ENCODE measurements around the gene CYTH2. TPM values are rescaled to one million over a fixed set of nuclear protein-coding genes. Genes with fewer than 3 reads are reported as not detected.

The CYTH2 gene
- total RNA-seq, 1 experiment from 2014 or later: 72.6 TPM

- TF ChIP-seq, protein P1, sequence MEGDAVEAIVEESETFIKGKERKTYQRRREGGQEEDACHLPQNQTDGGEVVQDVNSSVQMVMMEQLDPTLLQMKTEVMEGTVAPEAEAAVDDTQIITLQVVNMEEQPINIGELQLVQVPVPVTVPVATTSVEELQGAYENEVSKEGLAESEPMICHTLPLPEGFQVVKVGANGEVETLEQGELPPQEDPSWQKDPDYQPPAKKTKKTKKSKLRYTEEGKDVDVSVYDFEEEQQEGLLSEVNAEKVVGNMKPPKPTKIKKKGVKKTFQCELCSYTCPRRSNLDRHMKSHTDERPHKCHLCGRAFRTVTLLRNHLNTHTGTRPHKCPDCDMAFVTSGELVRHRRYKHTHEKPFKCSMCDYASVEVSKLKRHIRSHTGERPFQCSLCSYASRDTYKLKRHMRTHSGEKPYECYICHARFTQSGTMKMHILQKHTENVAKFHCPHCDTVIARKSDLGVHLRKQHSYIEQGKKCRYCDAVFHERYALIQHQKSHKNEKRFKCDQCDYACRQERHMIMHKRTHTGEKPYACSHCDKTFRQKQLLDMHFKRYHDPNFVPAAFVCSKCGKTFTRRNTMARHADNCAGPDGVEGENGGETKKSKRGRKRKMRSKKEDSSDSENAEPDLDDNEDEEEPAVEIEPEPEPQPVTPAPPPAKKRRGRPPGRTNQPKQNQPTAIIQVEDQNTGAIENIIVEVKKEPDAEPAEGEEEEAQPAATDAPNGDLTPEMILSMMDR (IDR thresholded peaks at IDR 0.05): no peak
- TF ChIP-seq ZNF121 (CRISPR knock-in tag; IDR thresholded peaks at IDR 0.05) (no peak), HMGA2 (CRISPR knock-in tag; IDR thresholded peaks at IDR 0.05) (no peak), ZNF138 (CRISPR knock-in tag; conservative IDR thresholded peaks at IDR 0.05) (no peak), IRF2 (CRISPR knock-in tag; IDR thresholded peaks at IDR 0.05; ENCODE audit: borderline replicate concordance, low read depth) (no peak), FOXK1 (CRISPR knock-in tag; IDR thresholded peaks at IDR 0.05) (0 out of 2 replicates have a peak, but pooled peaks have one; percentile 31), KAT7 (CRISPR knock-in tag; IDR thresholded peaks at IDR 0.05; ENCODE audit: borderline replicate concordance) (0 out of 2 replicates have a peak, but pooled peaks have one; percentile 8), EMX1 (CRISPR knock-in tag; IDR thresholded peaks at IDR 0.05) (0 out of 2 replicates have a peak, but pooled peaks have one; percentile 58), MXD4 (CRISPR knock-in tag; IDR thresholded peaks at IDR 0.05; ENCODE audit: borderline replicate concordance) (no peak), ZNF396 (CRISPR knock-in tag; IDR thresholded peaks at IDR 0.05; ENCODE audit: borderline replicate concordance) (no peak)
- TF ChIP-seq, protein P2, sequence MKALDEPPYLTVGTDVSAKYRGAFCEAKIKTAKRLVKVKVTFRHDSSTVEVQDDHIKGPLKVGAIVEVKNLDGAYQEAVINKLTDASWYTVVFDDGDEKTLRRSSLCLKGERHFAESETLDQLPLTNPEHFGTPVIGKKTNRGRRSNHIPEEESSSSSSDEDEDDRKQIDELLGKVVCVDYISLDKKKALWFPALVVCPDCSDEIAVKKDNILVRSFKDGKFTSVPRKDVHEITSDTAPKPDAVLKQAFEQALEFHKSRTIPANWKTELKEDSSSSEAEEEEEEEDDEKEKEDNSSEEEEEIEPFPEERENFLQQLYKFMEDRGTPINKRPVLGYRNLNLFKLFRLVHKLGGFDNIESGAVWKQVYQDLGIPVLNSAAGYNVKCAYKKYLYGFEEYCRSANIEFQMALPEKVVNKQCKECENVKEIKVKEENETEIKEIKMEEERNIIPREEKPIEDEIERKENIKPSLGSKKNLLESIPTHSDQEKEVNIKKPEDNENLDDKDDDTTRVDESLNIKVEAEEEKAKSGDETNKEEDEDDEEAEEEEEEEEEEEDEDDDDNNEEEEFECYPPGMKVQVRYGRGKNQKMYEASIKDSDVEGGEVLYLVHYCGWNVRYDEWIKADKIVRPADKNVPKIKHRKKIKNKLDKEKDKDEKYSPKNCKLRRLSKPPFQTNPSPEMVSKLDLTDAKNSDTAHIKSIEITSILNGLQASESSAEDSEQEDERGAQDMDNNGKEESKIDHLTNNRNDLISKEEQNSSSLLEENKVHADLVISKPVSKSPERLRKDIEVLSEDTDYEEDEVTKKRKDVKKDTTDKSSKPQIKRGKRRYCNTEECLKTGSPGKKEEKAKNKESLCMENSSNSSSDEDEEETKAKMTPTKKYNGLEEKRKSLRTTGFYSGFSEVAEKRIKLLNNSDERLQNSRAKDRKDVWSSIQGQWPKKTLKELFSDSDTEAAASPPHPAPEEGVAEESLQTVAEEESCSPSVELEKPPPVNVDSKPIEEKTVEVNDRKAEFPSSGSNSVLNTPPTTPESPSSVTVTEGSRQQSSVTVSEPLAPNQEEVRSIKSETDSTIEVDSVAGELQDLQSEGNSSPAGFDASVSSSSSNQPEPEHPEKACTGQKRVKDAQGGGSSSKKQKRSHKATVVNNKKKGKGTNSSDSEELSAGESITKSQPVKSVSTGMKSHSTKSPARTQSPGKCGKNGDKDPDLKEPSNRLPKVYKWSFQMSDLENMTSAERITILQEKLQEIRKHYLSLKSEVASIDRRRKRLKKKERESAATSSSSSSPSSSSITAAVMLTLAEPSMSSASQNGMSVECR (CRISPR knock-in tag; IDR thresholded peaks at IDR 0.05; ENCODE audit: borderline replicate concordance): 0 out of 2 replicates have a peak, but pooled peaks have one; percentile 30
- TF ChIP-seq, protein P3, sequence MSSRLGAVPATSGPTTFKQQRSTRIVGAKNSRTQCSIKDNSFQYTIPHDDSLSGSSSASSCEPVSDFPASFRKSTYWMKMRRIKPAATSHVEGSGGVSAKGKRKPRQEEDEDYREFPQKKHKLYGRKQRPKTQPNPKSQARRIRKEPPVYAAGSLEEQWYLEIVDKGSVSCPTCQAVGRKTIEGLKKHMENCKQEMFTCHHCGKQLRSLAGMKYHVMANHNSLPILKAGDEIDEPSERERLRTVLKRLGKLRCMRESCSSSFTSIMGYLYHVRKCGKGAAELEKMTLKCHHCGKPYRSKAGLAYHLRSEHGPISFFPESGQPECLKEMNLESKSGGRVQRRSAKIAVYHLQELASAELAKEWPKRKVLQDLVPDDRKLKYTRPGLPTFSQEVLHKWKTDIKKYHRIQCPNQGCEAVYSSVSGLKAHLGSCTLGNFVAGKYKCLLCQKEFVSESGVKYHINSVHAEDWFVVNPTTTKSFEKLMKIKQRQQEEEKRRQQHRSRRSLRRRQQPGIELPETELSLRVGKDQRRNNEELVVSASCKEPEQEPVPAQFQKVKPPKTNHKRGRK (CRISPR knock-in tag; IDR thresholded peaks at IDR 0.05; ENCODE audit: borderline replicate concordance): no peak
These were observed 24.7 kb downstream of the CYTH2 start (continued) for GRCh38 chr19:48493718-48494401.

DNA sequence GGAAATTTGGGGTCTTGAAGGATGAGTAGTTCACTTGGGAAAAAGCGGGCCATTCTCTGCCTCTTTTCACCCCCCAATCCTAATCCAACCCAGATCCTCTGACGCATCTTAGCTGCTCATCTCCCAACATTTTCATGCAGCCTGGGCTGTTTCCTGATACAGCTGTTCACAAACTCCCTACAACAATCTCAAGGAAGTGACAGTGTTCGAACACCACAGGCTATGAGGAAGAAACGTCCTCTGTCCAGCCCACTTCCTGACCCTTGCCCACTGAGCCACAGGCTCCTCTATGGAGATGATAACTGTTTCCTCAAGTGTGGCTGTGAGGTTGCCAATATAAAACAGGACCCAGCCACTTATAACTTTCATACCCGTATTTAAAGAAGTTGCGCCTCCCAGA, 26.2 kb downstream of the CYTH2 start:
- peaks cover 25% of the 10 kb centered on the region for H3K27me3 Mint-ChIP-seq (ENCODE audit: low read depth)
- no peaks in the 10 kb centered on the region for H3K36me3 Mint-ChIP-seq
- H3K9me3 Mint-ChIP-seq: no peaks in the 10 kb centered on the region
- peak overlapping the region; percentile 49 for H3K4me3 Mint-ChIP-seq
- no peak overlapping the region for H3K27ac Mint-ChIP-seq
- DNase-seq (ENCODE audit: low spot score) (no peak), ATAC-seq (no peak)
- POLR2A ChIA-PET: no interaction called here
- TF ChIP-seq E2F5 (CRISPR knock-in tag; IDR thresholded peaks at IDR 0.05) (no peak), ZNF121 (CRISPR knock-in tag; IDR thresholded peaks at IDR 0.05) (no peak), ZNF423 (CRISPR knock-in tag; IDR thresholded peaks at IDR 0.05) (no peak), TEAD1 (CRISPR knock-in tag; IDR thresholded peaks at IDR 0.05) (no peak), JUN (CRISPR knock-in tag; IDR thresholded peaks at IDR 0.05) (no peak), ESRRA (CRISPR knock-in tag; IDR thresholded peaks at IDR 0.05; ENCODE audit: borderline replicate concordance) (no peak), ZNF396 (CRISPR knock-in tag; IDR thresholded peaks at IDR 0.05; ENCODE audit: borderline replicate concordance) (no peak)
- TF ChIP-seq, protein P4, sequence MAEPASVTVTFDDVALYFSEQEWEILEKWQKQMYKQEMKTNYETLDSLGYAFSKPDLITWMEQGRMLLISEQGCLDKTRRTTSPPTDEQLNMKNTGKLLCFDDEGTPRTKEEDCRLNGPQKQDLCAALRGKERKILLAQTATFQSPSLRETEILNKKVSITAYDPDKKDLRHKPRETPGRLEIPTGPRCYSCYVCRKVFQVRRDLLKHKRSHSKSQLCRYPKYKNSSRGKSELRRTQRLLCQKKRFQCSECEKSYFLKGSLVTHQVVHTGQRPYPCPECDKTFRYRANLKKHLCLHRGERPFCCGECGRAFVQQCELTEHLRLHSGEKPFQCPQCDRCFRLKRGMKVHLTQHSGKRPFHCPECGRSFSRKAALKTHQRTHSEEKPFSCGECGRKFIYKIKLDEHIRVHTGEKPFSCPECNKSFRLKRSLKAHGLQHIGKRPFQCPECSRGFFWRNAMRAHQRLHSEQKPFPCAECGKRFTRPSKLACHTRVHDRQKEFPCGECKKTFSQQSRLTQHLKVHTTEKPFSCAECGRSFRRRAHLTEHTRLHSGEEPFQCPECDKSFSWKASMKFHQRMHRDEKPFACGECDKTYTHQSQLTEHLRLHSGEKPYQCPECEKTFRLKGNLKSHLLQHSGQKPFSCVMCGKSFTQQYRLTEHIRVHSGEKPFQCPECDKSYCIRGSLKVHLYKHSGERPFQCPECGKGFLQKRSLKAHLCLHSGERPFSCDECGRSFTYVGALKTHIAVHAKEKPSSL (CRISPR knock-in tag; conservative IDR thresholded peaks at IDR 0.05): no peak
- TF ChIP-seq, protein P5, sequence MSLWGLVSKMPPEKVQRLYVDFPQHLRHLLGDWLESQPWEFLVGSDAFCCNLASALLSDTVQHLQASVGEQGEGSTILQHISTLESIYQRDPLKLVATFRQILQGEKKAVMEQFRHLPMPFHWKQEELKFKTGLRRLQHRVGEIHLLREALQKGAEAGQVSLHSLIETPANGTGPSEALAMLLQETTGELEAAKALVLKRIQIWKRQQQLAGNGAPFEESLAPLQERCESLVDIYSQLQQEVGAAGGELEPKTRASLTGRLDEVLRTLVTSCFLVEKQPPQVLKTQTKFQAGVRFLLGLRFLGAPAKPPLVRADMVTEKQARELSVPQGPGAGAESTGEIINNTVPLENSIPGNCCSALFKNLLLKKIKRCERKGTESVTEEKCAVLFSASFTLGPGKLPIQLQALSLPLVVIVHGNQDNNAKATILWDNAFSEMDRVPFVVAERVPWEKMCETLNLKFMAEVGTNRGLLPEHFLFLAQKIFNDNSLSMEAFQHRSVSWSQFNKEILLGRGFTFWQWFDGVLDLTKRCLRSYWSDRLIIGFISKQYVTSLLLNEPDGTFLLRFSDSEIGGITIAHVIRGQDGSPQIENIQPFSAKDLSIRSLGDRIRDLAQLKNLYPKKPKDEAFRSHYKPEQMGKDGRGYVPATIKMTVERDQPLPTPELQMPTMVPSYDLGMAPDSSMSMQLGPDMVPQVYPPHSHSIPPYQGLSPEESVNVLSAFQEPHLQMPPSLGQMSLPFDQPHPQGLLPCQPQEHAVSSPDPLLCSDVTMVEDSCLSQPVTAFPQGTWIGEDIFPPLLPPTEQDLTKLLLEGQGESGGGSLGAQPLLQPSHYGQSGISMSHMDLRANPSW (CRISPR knock-in tag; conservative IDR thresholded peaks at IDR 0.05; ENCODE audit: low read depth): no peak
- peaks cover 26% of the 10 kb centered on the region for H3K4me1 Mint-ChIP-seq
- CTCF ChIA-PET: interaction anchor here (0.6 to 1.1 kb wide), 4 partner anchors 59 to 151 kb away, joined by 3 to 6 read pairs (median 4); partner anchors contain the start of genes CA11 and KDELR1

All from WTC11 (cell line).